NCI-H1417 treated with DMSO at 0.1 percent for 48 hours (cell line): ENCODE data around the gene NFU1.
"Not testable (repeated sequence)": the region's sequence is repeated elsewhere in the genome, so short reads cannot be mapped to it uniquely, and the experiment has no call there.

Experiments
- DNase-seq: peaks from one replicate; lab custom pipeline; 2025; lab: John Stamatoyannopoulos, UW

NFU1 gene

GRCh38 chr2:69387770-69388481 is 49.3 kb downstream of the NFU1 start:
- no peak for DNase-seq

GRCh38 chr2:69386789-69387734 is 50.2 kb downstream of the NFU1 start, which contains the start of gene GFPT1:
Gene GFPT1, minus strand, starts transcription at chr2:69387227. Its CDS starts 156 bp downstream, at chr2:69387071.
- DNase-seq: peak; percentile 89

GRCh38 chr2:69386360-69386759 is 50.9 kb downstream of the NFU1 start:
- DNase-seq: no peak

GRCh38 chr2:69385443-69386151 is 51.6 kb downstream of the NFU1 start:
- no peak for DNase-seq

- no peak for DNase-seq
Observed at GRCh38 chr2:69384618-69385081, 52.6 kb downstream of the NFU1 start.

GRCh38 chr2:69383176-69383812 is 53.9 kb downstream of the NFU1 start:
- no peak for DNase-seq

- no peak for DNase-seq
Observed at GRCh38 chr2:69382547-69382946, 54.7 kb downstream of the NFU1 start.

- no peak for DNase-seq
Observed at GRCh38 chr2:69381337-69381737, 55.9 kb downstream of the NFU1 start.

- DNase-seq: no peak
Observed at GRCh38 chr2:69380072-69380917, 56.9 kb downstream of the NFU1 start.

GRCh38 chr2:69376403-69376802 is 60.8 kb downstream of the NFU1 start:
- DNase-seq: no peak

GRCh38 chr2:69375494-69376353 is 61.5 kb downstream of the NFU1 start:
- peak; percentile 46 for DNase-seq

GRCh38 chr2:69372767-69373166 is 64.5 kb downstream of the NFU1 start:
- no peak for DNase-seq

- DNase-seq: no peak
Observed at GRCh38 chr2:69369802-69370201, 67.4 kb downstream of the NFU1 start.

GRCh38 chr2:69368588-69368987 is 68.6 kb downstream of the NFU1 start:
- no peak for DNase-seq

- no peak for DNase-seq
Observed at GRCh38 chr2:69359371-69359770, 77.9 kb downstream of the NFU1 start.

- no peak for DNase-seq
Observed at GRCh38 chr2:69358914-69359313, 78.3 kb downstream of the NFU1 start.

GRCh38 chr2:69356471-69356870 is 80.8 kb downstream of the NFU1 start:
- DNase-seq: no peak

- not testable (repeated sequence) for DNase-seq
Observed at GRCh38 chr2:69354976-69355375, 82.3 kb downstream of the NFU1 start.

GRCh38 chr2:69353360-69353759 is 83.9 kb downstream of the NFU1 start:
- DNase-seq: no peak

GRCh38 chr2:69348781-69349180 is 88.5 kb downstream of the NFU1 start:
- no peak for DNase-seq
